HEK293 (cell line): ENCODE data around the gene NPHP4.

Source experiments
- CTCF ChIA-PET: fragments of 350-600 bp; formaldehyde crosslinking; extraction: SDS; loops from one replicate; lab custom pipeline; 2021; ENCODE audit warnings: antibody characterized with exemption; lab: Yijun Ruan, JAX
- POLR2A ChIA-PET: fragments of 300-600 bp; formaldehyde crosslinking; extraction: SDS; loops from one replicate; lab custom pipeline; 2020; ENCODE audit warnings: antibody characterized with exemption, inconsistent platforms; lab: Yijun Ruan, JAX
- H3K27ac ChIP-seq: fragments of 200-500 bp; sonication (Bioruptor generic); 2 replicates; pipeline ENCODE4 v1.5.1; 2014; ENCODE audit warnings: low read depth, low read length, control low read depth, inconsistent platforms; ENCODE audit errors: extremely low read depth
- H3K36me3 ChIP-seq, 2 experiments: fragments of 200-500 bp in 1 of 2; sonication (Bioruptor generic) in 1 of 2; 1 replicate in 1 of 2; 2 replicates in 1 of 2; pipeline ENCODE4 v1.5.1; 2014 to 2017; ENCODE audit warnings: inconsistent platforms in 2 of 2, low read length in 2 of 2; ENCODE audit not compliant: control insufficient read depth in 2 of 2, insufficient read depth in 1 of 2
- H3K4me1 ChIP-seq: fragments of 200-500 bp; sonication (Bioruptor generic); 2 replicates; pipeline ENCODE4 v1.5.1; 2014; ENCODE audit warnings: mild to moderate bottlenecking, low read length, inconsistent platforms; ENCODE audit not compliant: control insufficient read depth, insufficient read depth
- H3K4me3 ChIP-seq: 2 replicates; pipeline ENCODE4 v1.5.1; 2011; ENCODE audit warnings: low read depth, mild to moderate bottlenecking, control low read depth, low read length, moderate library complexity
- H3K9me3 ChIP-seq: fragments of 200-500 bp; sonication (Bioruptor generic); 2 replicates; pipeline ENCODE4 v1.5.1; 2014; ENCODE audit warnings: low read depth, low read length, inconsistent platforms; ENCODE audit not compliant: control insufficient read depth, insufficient read depth
- CTCF ChIP-seq: fragments of 450-650 bp; formaldehyde crosslinking; IDR thresholded peaks from 2 replicates; pipeline ENCODE4 v1.5.1; 2016; ENCODE audit warnings: missing biosample characterization, missing genetic modification characterization
- GLI2 ChIP-seq: fragments of 450-650 bp; formaldehyde crosslinking; IDR thresholded peaks from 2 replicates; pipeline ENCODE4; 2017; ENCODE audit warnings: missing biosample characterization, missing genetic modification characterization, low read depth, borderline replicate concordance
- HOXC10 ChIP-seq: sonication (generic); formaldehyde crosslinking; IDR thresholded peaks from 2 replicates; pipeline ENCODE4 v1.8.1; 2023; ENCODE audit warnings: mild to moderate bottlenecking, missing genetic modification reagents
- PATZ1 ChIP-seq: fragments of 450-650 bp; formaldehyde crosslinking; IDR thresholded peaks from 2 replicates; pipeline ENCODE4 v1.5.1; 2016; ENCODE audit warnings: missing biosample characterization, missing genetic modification characterization
- PRDM4 ChIP-seq: fragments of 450-650 bp; formaldehyde crosslinking; IDR thresholded peaks from 2 replicates; pipeline ENCODE4 v1.5.1; 2017; ENCODE audit warnings: missing biosample characterization, missing genetic modification characterization
- ZBTB11 ChIP-seq: fragments of 450-650 bp; formaldehyde crosslinking; conservative IDR thresholded peaks from 2 replicates; pipeline ENCODE4 v1.5.1; 2016; ENCODE audit warnings: low read depth, missing biosample characterization, missing genetic modification characterization
- ZBTB21 ChIP-seq: fragments of 450-650 bp; formaldehyde crosslinking; IDR thresholded peaks from 2 replicates; pipeline ENCODE4 v1.5.1; 2017; ENCODE audit warnings: missing biosample characterization, missing genetic modification characterization
- ZBTB6 ChIP-seq: fragments of 450-650 bp; formaldehyde crosslinking; IDR thresholded peaks from 2 replicates; pipeline ENCODE4 v1.5.1; 2017; ENCODE audit warnings: missing biosample characterization, missing genetic modification characterization
- ZBTB7A ChIP-seq: fragments of 450-650 bp; formaldehyde crosslinking; IDR thresholded peaks from 2 replicates; pipeline ENCODE4 v1.5.1; 2016; ENCODE audit warnings: low read depth, missing biosample characterization, missing genetic modification characterization
- ZNF10 ChIP-seq: fragments of 450-650 bp; formaldehyde crosslinking; IDR thresholded peaks from 2 replicates; pipeline ENCODE4 v1.5.1; 2017; ENCODE audit warnings: missing biosample characterization, missing genetic modification characterization
- ZNF138 ChIP-seq: fragments of 450-650 bp; formaldehyde crosslinking; IDR thresholded peaks from 2 replicates; pipeline ENCODE4 v1.5.1; 2016; ENCODE audit warnings: missing biosample characterization, missing genetic modification characterization, borderline replicate concordance
- ZNF175 ChIP-seq: fragments of 450-650 bp; formaldehyde crosslinking; IDR thresholded peaks from 2 replicates; pipeline ENCODE4 v1.5.1; 2016; ENCODE audit warnings: missing biosample characterization, missing genetic modification characterization
- ZNF2 ChIP-seq: fragments of 450-650 bp; formaldehyde crosslinking; IDR thresholded peaks from 2 replicates; pipeline ENCODE4 v1.5.1; 2016; ENCODE audit warnings: missing biosample characterization, missing genetic modification characterization
- ZNF23 ChIP-seq: fragments of 450-650 bp; formaldehyde crosslinking; IDR thresholded peaks from 2 replicates; pipeline ENCODE4 v1.5.1; 2016; ENCODE audit warnings: missing biosample characterization, missing genetic modification characterization, borderline replicate concordance
- ZNF324 ChIP-seq: fragments of 450-650 bp; formaldehyde crosslinking; IDR thresholded peaks from 2 replicates; pipeline ENCODE4 v1.5.1; 2016; ENCODE audit warnings: missing biosample characterization, missing genetic modification characterization
- ZNF354C ChIP-seq: fragments of 450-650 bp; formaldehyde crosslinking; IDR thresholded peaks from 2 replicates; pipeline ENCODE4 v1.5.1; 2016; ENCODE audit warnings: missing biosample characterization, missing genetic modification characterization, low read depth, borderline replicate concordance
- ZNF416 ChIP-seq: fragments of 450-650 bp; formaldehyde crosslinking; IDR thresholded peaks from 2 replicates; pipeline ENCODE4 v1.5.1; 2016; ENCODE audit warnings: missing biosample characterization, missing genetic modification characterization
- ZNF600 ChIP-seq: fragments of 450-650 bp; formaldehyde crosslinking; IDR thresholded peaks from 2 replicates; pipeline ENCODE4 v1.5.1; 2016; ENCODE audit warnings: missing biosample characterization, missing genetic modification characterization
- ZNF654 ChIP-seq: fragments of 450-650 bp; formaldehyde crosslinking; IDR thresholded peaks from 2 replicates; pipeline ENCODE4 v1.5.1; 2016; ENCODE audit warnings: low read depth, missing biosample characterization, missing genetic modification characterization
- ZNF777 ChIP-seq: fragments of 450-650 bp; formaldehyde crosslinking; IDR thresholded peaks from 2 replicates; pipeline ENCODE4 v1.5.1; 2017; ENCODE audit warnings: missing biosample characterization, missing genetic modification characterization, borderline replicate concordance
- ZNF792 ChIP-seq: fragments of 450-650 bp; formaldehyde crosslinking; IDR thresholded peaks from 2 replicates; pipeline ENCODE4 v1.5.1; 2016; ENCODE audit warnings: missing biosample characterization, missing genetic modification characterization
- ZSCAN30 ChIP-seq: fragments of 450-650 bp; IDR thresholded peaks from 2 replicates; pipeline ENCODE4 v1.5.1; 2018; ENCODE audit warnings: missing biosample characterization, mild to moderate bottlenecking, missing genetic modification characterization, moderate library complexity

Gene NPHP4

GRCh38 chr1:5992026-5992813 is at the start of gene NPHP4 (continued):
- TF ChIP-seq PRDM4 (0 out of 2 replicates have a peak, but pooled peaks have one; percentile 31), ZNF324 (tag by site-specific recombination) (no peak)

GRCh38 chr1:6041432-6042062 is 49.3 kb upstream of the NPHP4 start:
- no peak overlapping the region for H3K4me3 ChIP-seq
- H3K4me1 ChIP-seq = peaks cover 2% of the 10 kb centered on the region
- no peaks in the 10 kb centered on the region for H3K36me3 ChIP-seq
- POLR2A ChIA-PET = no interaction called here
- no peaks in the 10 kb centered on the region for H3K9me3 ChIP-seq
- no peak overlapping the region for H3K27ac ChIP-seq
- CTCF ChIA-PET = interaction anchor here (0.5 to 1.6 kb wide), 14 partner anchors 12 to 1861 kb away, joined by 3 to 8 read pairs (median 4); no protein-coding TSS in a partner anchor
- TF ChIP-seq ZNF416 (tag by site-specific recombination) = no peak
- no peak for TF ChIP-seq ZBTB7A
- no peak for TF ChIP-seq ZNF792 (tag by site-specific recombination)
- no peak for TF ChIP-seq ZNF138
- peak; percentile 68 for TF ChIP-seq CTCF
- peak; percentile 41; the same call in 1 of the 2 replicates for TF ChIP-seq PATZ1 (tag by site-specific recombination)
- peak; percentile 56 for TF ChIP-seq ZNF600
- TF ChIP-seq HOXC10 (CRISPR knock-in tag) = no peak
- TF ChIP-seq ZNF654 (tag by site-specific recombination) = peak; percentile 68
- no peak for TF ChIP-seq ZBTB6 (tag by site-specific recombination)
- TF ChIP-seq ZNF175 (tag by site-specific recombination) = no peak
- TF ChIP-seq ZNF10 (tag by site-specific recombination) = peak; percentile 19; the same call in 1 of the 2 replicates
- TF ChIP-seq ZNF2 (tag by site-specific recombination) = peak; percentile 99
- TF ChIP-seq GLI2 (tag by site-specific recombination) = no peak
- TF ChIP-seq ZBTB11 (tag by site-specific recombination) = peak; percentile 63
- TF ChIP-seq ZNF23 (tag by site-specific recombination) = no peak
- no peak for TF ChIP-seq ZNF777 (tag by site-specific recombination)
- TF ChIP-seq ZBTB21 = no peak
- TF ChIP-seq ZSCAN30 = no peak
- TF ChIP-seq ZNF354C (tag by site-specific recombination) = no peak
